ENCODE results near the gene PLA2G2A.

DNA sequence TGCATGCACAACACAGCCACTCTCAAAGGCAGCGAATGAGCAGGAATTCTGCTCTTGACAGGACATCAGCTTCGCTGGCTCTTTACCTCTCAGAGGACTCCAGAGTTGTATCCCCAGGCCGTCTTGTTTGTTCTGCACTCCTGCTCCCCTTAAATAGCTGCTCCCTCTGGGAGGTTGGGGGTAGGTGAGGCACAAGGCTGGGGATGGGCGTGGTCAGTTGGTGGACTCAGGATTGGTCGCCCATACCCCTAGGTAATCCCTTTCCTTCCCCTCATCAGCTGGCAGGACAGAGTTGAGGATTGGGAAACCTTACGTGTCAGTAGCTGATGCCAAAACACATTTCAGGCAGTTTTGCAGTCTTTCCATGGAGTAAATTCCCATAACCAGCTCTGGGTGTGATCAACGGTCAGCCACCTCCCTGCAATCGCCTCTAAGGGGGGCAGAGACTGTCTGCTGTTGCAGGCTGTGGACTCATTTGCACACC lies at the start of gene PLA2G2A:
- no peak for TF ChIP-seq POLR2A (IDR thresholded peaks at IDR 0.05; ENCODE audit: low read depth, low read length)
- no peak for TF ChIP-seq TAF1 (IDR thresholded peaks at IDR 0.05; ENCODE audit: borderline replicate concordance, low read depth, low read length)
- TF ChIP-seq POLR2AphosphoS5 (IDR thresholded peaks at IDR 0.05; ENCODE audit: low read depth, low read length), result no peak

All from GM12892 (cell line).